Upper lobe of left lung (tissue), 6 donors: Measurements from ENCODE around the gene CHST13. TPM values are rescaled to one million over a fixed set of nuclear protein-coding genes. Genes with fewer than 3 reads are reported as not detected.
A peak's percentile ranks its signal among the peaks of the same experiment; 100 is the strongest.

Experiments
- ATAC-seq, 2 donors: fragments of 200-7000 bp; cut with Tn5 transposase; one replicate each; pipeline ENCODE4 v1.9.1; 2022; ENCODE audit warnings: mild to moderate bottlenecking in 2 of 2, moderate library complexity in 2 of 2; ENCODE audit not compliant: low FRiP score in 2 of 2
- DNase-seq, 2 donors: peaks; one replicate each; pipeline ENCODE4 v3.0.0-alpha.2; 2019 to 2020
- H3K27ac ChIP-seq, 4 donors: fragments of 200-600 bp; sonication (generic); one replicate each; pipeline ENCODE4 v1.5.1; 2016 to 2019
- H3K27me3 ChIP-seq, 4 donors: fragments of 200-600 bp; sonication (generic); one replicate each; pipeline ENCODE4 v1.5.1; 2017 to 2019
- H3K36me3 ChIP-seq, 4 donors: fragments of 200-600 bp; sonication (generic); one replicate each; pipeline ENCODE4 v1.5.1; 2016 to 2019
- H3K4me1 ChIP-seq, 4 donors: fragments of 200-600 bp; sonication (generic); one replicate each; pipeline ENCODE4 v1.5.1; 2018 to 2019
- H3K4me3 ChIP-seq, 4 donors: fragments of 200-600 bp; sonication (generic); one replicate each; pipeline ENCODE4 v1.5.1; 2017 to 2019; ENCODE audit warnings: mild to moderate bottlenecking in 2 of 4, moderate library complexity in 1 of 4
- H3K9me3 ChIP-seq, 4 donors: fragments of 200-600 bp; sonication (generic); one replicate each; pipeline ENCODE4 v1.5.1; 2018 to 2019
- CTCF ChIP-seq, 6 experiments: fragments of 450-650 bp in 4 of 6; fragments of 200-600 bp in 2 of 6; sonication (generic) in 2 of 6; IDR thresholded peaks; one replicate each; pipeline ENCODE4 v1.5.1; 2016 to 2019; ENCODE audit warnings: antibody characterized with exemption in 6 of 6
- EP300 ChIP-seq, 4 donors: sonication (generic); formaldehyde crosslinking; IDR thresholded peaks; one replicate each; pipeline ENCODE4 v1.5.1; 2017; ENCODE audit warnings: antibody characterized with exemption in 4 of 4, control low read depth in 2 of 4
- POLR2A ChIP-seq, 4 donors: fragments of 450-650 bp; IDR thresholded peaks; one replicate each; pipeline ENCODE4 v1.5.1; 2016 to 2017; ENCODE audit warnings: antibody characterized with exemption in 4 of 4, mild to moderate bottlenecking in 2 of 4
- POLR2AphosphoS5 ChIP-seq, 2 donors: sonication (generic); formaldehyde crosslinking; IDR thresholded peaks; one replicate each; pipeline ENCODE4 v1.5.1; 2017; ENCODE audit warnings: antibody characterized with exemption in 2 of 2
- WGBS, 2 donors: methylation state at CpG; one replicate each; pipeline ENCODE4 v1.1.5; 2017 to 2018; 5-methylcytosine and 5-hydroxymethylcytosine counted together
- total RNA-seq, 6 donors: library from RNA; depleted of rRNA in 4 of 6; stranded (reverse); fragments of >200 nt in 4 of 6; gene quantifications; one replicate each; pipeline versions ENCODE4 v1.1.0 to v1.2.1, GENCODE V29; 2016 to 2021
- donor health status: DM: no; HTN: no; CAD: no; lungs with moderate emphysema.
- donor health status: DM: no; HTN: yes; CAD: no; lungs with severe emphysema.

The CHST13 gene
- total RNA-seq, 6 donors from 2014 or later: 0.57 to 3.1 (median 2.0) TPM; not detected in 2

- TF ChIP-seq POLR2A (IDR thresholded peaks at IDR 0.05) (no peak), EP300 (IDR thresholded peaks at IDR 0.05) (no peak), POLR2AphosphoS5 (IDR thresholded peaks at IDR 0.05) (no peak), CTCF (IDR thresholded peaks at IDR 0.05) (no peak)
- Histone ChIP-seq H3K4me3 (no peak overlapping the region), H3K9me3 (peaks cover 0 to 4% (median 2%) of the 10 kb centered on the region in 4 donors), H3K27me3 (no peaks in the 10 kb centered on the region), H3K27ac (no peak overlapping the region), H3K36me3 (no peaks in the 10 kb centered on the region), H3K4me1 (no peaks in the 10 kb centered on the region)
- WGBS, 2 donors: 90 to 91% methylated on average over 6 to 7 of the region's 8 CpGs
- ATAC-seq (no peak), DNase-seq (peak in 1 of 2 donors; percentile 15)
These were observed 32.9 kb downstream of the CHST13 start for GRCh38 chr3:126556637-126557414.

- Histone ChIP-seq H3K36me3 (no peaks in the 10 kb centered on the region), H3K27ac (no peak overlapping the region), H3K4me1 (no peaks in the 10 kb centered on the region), H3K4me3 (no peak overlapping the region), H3K9me3 (peaks cover 0 to 7% (median 2%) of the 10 kb centered on the region in 4 donors), H3K27me3 (no peaks in the 10 kb centered on the region)
- WGBS, 2 donors: 95% methylated on average over 6 to 11 of the region's 11 CpGs
- DNase-seq: peak in 1 of 2 donors; percentile 19
- peak in 1 of 2 donors; percentile 7 for ATAC-seq
- no peak for TF ChIP-seq CTCF (IDR thresholded peaks at IDR 0.05)
- TF ChIP-seq EP300 (IDR thresholded peaks at IDR 0.05): no peak
- TF ChIP-seq POLR2AphosphoS5 (IDR thresholded peaks at IDR 0.05): no peak
- no peak for TF ChIP-seq POLR2A (IDR thresholded peaks at IDR 0.05)
These were observed 33.4 kb downstream of the CHST13 start for GRCh38 chr3:126557415-126557745.

- H3K4me3 ChIP-seq: no peak overlapping the region
- peaks cover 0 to 10% (median 2%) of the 10 kb centered on the region in 4 donors for H3K9me3 ChIP-seq
- TF ChIP-seq CTCF (IDR thresholded peaks at IDR 0.05) (no peak), POLR2AphosphoS5 (IDR thresholded peaks at IDR 0.05) (no peak), POLR2A (IDR thresholded peaks at IDR 0.05) (no peak)
- H3K4me1 ChIP-seq: no peaks in the 10 kb centered on the region
- ATAC-seq: peak in 1 of 2 donors; percentile 7
- peak in 1 of 2 donors; percentile 40 for DNase-seq
- no peak overlapping the region for H3K27ac ChIP-seq
- no peaks in the 10 kb centered on the region for H3K27me3 ChIP-seq
- 71 to 75% methylated on average over 4 to 6 of the region's 6 CpGs for WGBS, 2 donors
- no peaks in the 10 kb centered on the region for H3K36me3 ChIP-seq
These were observed 33.8 kb downstream of the CHST13 start for GRCh38 chr3:126557761-126558160.

GRCh38 chr3:126558336-126559071 lies 34.5 kb downstream of the CHST13 start, which contains the start of gene C3orf22:
Gene C3orf22, minus strand, starts transcription at chr3:126558932. Its CDS starts 5,542 bp downstream, at chr3:126553390.
- 67 to 78% methylated on average over 1 to 8 of the region's 9 CpGs for WGBS, 2 donors
- H3K9me3 ChIP-seq: peaks cover 0 to 10% (median 2%) of the 10 kb centered on the region in 4 donors
- no peaks in the 10 kb centered on the region for H3K4me1 ChIP-seq
- ATAC-seq (no peak), DNase-seq (peak; percentile 19 to 68)
- H3K27ac ChIP-seq: no peak within 1 kb of the TSS
- TF ChIP-seq POLR2AphosphoS5 (IDR thresholded peaks at IDR 0.05): no peak
- no peak for TF ChIP-seq CTCF (IDR thresholded peaks at IDR 0.05)
- TF ChIP-seq EP300 (IDR thresholded peaks at IDR 0.05): no peak
- TF ChIP-seq POLR2A (IDR thresholded peaks at IDR 0.05): no peak
- H3K4me3 ChIP-seq: no peak within 1 kb of the TSS
- H3K36me3 ChIP-seq: no peaks in the 10 kb centered on the region
- H3K27me3 ChIP-seq: no peaks in the 10 kb centered on the region
